GM21360 (cell line): ENCODE results near the gene PFAS.
A peak's percentile ranks its signal among the peaks of the same experiment; 100 is the strongest.

Experiments used
- ATAC-seq: cut with Tn5 transposase; IDR thresholded peaks from one replicate; pipeline ENCODE4 v1.9.1; 2021; ENCODE audit warnings: mild to moderate bottlenecking, moderate library complexity; ENCODE audit not compliant: unreplicated experiment

The PFAS gene

GRCh38 chr17:8267480-8268147, 18.5 kb downstream of the PFAS start:
- no peak for ATAC-seq

DNA sequence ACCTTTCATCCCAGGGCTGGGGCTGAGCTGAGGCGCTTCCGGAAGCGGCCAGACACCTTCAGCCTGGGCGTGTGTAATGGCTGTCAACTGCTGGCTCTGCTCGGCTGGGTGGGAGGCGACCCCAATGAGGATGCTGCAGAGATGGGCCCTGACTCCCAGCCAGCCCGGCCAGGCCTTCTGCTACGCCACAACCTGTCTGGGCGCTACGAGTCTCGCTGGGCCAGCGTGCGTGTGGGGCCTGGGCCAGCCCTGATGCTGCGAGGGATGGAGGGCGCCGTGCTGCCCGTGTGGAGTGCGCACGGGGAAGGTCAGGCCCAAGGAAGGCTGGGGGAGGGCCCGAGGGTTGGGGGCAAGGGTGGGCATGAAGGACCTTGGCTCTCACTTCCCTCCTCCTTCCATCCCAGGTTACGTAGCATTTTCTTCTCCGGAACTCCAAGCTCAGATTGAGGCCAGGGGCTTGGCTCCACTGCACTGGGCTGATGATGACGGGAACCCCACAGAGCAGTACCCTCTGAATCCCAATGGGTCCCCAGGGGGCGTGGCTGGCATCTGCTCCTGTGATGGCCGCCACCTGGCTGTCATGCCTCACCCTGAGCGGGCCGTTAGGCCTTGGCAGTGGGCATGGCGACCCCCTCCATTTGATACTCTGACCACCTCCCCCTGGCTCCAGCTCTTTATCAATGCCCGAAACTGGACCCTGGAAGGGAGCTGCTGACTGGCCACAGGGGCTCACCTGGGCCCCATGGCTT, 19.6 kb downstream of the PFAS start:
- no peak for ATAC-seq

GRCh38 chr17:8272421-8272820, 23.3 kb downstream of the PFAS start:
- ATAC-seq: no peak

- ATAC-seq: no peak
Measured at GRCh38 chr17:8273884-8274444, 24.9 kb downstream of the PFAS start.

DNA sequence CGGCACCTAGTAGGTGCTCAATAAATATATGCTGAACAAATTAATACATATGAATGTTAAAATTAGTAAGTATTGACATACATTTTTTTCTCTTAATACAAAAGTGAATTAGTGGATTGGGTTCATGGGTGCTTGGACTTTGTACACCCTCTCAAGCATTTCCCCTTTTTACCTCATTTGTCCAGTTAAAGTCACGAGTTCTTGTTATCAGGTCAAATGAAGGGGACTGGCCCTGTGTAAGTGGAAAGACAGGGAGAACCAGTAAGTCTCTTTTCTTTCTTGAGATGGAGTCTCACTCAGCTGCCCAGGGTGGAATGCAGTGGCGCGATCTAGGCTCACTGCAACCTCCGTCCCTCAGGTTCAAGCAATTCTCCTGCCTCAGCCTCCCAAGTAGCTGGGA, 25.7 kb downstream of the PFAS start:
- no peak for ATAC-seq

GRCh38 chr17:8275421-8276290, 26.6 kb downstream of the PFAS start:
- no peak for ATAC-seq

- no peak for ATAC-seq
Measured at GRCh38 chr17:8277317-8277716, 28.2 kb downstream of the PFAS start.

DNA sequence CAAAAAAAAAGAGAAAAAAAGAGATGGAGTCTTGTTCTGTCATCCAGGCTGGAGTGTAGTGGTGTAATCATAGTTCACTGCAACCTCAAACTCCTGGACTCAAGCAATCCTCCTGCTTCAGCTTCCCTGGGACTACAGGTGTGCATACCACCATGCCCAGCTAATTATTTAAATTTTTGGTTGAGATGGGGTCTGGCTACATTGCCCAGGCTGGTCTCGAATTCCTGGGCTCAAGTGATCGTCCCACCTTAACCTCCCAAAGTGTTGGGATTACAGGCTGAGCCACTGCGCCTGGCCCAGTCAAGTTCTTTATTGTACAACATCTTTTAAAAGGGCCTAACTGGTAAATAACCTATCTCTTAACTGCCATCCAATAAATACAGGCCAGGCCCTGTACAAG, 33.3 kb downstream of the PFAS start:
- no peak for ATAC-seq

DNA sequence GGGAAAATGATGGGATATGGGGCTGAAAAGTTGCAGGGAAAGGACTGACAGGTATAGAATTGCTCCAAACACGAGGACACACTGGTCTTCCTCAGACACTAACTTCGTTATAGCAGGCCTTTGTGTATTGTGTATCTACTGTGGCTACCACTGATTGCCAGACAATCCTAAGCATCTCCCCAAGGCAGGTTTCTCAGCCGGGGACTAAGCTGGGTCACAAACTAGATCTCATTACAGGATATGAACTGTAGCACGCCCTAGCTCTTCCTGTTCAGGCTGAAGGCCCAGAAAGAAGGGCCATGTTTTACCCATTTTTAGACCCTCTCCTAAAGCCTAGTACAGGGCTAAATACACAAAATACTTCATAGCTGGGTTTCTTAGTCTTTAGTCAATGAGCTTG, 34.3 kb downstream of the PFAS start:
- ATAC-seq: no peak

- ATAC-seq: no peak
Measured at GRCh38 chr17:8284126-8284525, 35.0 kb downstream of the PFAS start.

DNA sequence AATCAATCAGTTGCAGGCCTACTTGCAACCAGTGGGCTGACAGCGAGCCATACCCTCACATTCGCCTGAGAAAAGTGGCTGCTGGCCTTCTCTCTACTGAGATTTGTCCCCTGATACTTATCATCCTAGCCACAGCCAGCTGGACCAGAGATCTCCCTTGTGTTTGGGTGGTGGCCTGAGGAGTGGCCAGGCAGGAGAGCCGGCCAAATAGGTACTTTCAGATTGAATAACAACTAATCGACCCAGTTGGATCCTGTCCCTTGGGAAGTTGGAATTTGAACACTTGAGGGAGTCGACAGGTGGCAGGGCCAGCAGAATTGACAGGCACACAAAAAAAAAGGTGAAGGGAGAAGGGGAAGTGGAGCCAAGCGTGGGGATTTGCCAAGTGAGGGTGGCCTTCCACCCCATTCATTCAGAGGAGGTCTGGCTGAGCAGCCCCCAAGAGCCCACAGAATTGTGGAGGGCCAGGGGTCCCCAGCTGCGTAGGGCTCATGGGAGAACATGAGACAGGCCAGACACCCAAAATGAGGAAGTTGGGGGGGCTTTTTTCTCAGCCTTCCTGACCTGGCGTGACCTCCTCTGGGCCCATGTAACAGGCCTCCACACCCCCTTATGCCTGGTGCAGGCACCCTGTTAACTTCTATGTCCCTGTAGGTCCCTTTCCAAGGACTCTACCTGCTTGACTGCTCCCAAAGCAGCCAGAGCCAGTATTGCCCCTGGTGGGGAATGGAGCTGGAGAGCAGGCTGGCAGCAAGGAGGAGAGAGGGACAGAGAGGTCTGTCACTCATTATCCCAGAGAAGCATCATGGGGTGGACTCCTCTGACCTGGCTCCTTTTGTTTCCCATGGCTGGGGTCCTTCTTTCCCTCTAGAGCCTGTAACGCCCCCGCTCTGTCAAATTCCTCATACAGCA, 36.4 kb downstream of the PFAS start:
- ATAC-seq: no peak

DNA sequence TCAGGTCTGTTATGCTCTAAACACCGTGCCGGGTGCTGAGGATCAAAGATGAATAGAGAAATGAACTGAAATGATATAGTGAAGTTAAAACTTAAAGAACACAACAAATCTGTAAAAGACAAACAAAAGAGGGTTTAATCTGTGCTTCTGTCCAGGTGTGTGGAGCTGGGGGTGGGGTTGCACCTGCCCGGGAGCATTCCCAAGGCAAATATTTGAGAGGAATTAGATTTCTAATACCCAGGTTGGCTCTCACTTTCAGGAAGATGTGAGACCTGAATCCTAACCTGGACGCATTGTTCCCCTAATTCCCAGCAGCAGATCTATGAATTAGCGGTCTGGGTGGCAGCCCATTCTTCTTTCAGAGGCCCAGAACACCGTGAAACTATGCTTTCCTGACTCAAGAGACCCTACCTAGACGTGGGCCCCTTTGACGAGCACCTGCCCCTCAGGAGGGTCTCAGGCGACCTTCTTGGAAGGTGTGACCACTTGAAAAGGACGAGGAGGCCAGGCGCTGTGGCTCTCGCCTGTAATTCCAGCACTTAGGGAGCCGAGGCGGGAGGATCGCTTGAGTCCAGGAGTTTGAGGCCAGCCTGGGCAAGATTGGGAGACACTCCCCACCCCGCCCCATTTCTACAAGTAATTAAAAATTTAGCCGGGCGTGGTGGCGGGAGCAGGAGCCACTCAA, 38.7 kb downstream of the PFAS start:
- ATAC-seq: no peak

GRCh38 chr17:8288336-8289102, 39.4 kb downstream of the PFAS start, which contains the start of gene RANGRF:
RANGRF (plus strand) TSS chr17:8288670; CDS start chr17:8288789, 119 bp downstream.
- peak; percentile 82 for ATAC-seq

- ATAC-seq: peak; percentile 40
Measured at GRCh38 chr17:8289103-8289397, 40.0 kb downstream of the PFAS start.

DNA sequence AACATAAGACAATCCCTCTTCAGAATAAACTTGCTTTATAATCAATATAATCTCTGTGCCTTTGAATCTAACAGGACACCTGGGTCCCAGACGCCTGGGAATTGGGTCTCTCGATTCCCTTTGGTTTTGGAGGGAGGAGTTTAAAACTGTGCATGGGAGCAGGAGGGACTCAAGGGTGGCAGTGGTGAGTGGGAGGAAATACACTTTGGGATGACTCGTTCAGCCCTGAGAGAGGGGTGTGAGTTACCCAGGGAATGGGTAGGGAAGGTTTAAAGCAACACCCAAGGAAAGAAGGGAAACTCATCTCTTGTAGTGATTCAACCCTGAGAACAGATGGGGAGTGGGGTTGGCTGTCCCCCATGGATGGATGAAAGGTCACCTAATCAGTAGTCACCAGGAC, 41.0 kb downstream of the PFAS start:
- no peak for ATAC-seq

DNA sequence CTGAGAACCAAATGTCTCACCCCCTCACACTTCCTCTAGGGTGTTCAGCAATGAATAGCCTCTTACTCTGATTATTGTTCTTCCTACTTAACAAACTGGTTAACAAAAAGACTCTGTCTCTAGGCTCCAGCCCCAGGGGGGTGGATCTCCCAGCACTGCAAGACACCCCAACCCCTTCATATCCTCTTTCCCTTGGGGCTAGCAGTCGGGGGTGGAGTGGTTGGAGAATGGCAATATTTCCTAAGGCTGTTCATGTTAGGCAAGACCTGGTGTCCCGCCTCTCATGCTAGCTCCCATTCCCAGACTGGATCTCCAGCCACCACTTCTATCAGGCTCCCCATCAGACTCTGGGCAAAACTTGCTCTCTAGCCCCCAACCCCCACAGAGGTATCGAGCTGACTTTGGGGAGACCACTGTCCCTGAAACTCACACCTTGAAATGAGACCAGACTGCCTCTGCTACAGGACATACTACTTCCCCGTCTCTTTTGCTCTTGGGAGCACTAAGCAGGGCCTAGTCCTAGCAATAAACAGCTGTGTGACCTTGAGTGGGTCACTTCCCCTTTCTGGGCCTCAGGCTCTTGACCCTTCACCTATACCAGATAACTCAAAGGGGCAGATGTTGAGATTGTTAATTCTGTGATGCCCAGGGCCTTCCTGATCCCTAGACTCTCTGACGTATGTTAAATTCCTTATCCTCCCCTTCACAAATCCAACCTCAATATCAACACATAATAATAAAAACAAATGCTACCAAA, 43.7 kb downstream of the PFAS start:
- ATAC-seq: no peak

- no peak for ATAC-seq
Measured at GRCh38 chr17:8294361-8294760, 45.3 kb downstream of the PFAS start.

GRCh38 chr17:8294814-8295316, 45.8 kb downstream of the PFAS start:
- no peak for ATAC-seq
